Daoy (cell line): ENCODE measurements around the gene TAX1BP1. TPM values are rescaled to one million over a fixed set of nuclear protein-coding genes. Genes with fewer than 3 reads are reported as not detected.

Experiments used
- DNase-seq: peaks from one replicate; pipeline ENCODE4 v3.0.0-alpha.2; 2015; ENCODE audit warnings: low read depth
- total RNA-seq: library from RNA; depleted of rRNA; stranded (reverse); fragments of >200 nt; shearing (Covaris generic); gene quantifications from 2 replicates; pipeline ENCODE4 v1.2.3, GENCODE V29; 2014; rRNA removed

The TAX1BP1 gene
- total RNA-seq: 156 and 178 TPM in 2 replicates

- peak; percentile 99 for DNase-seq
Measured at GRCh38 chr7:27739909-27740448, at the start of gene TAX1BP1. TSS of gene TAX1BP1 (plus strand) at chr7:27740162. CDS start at chr7:27748525, 8,363 bp downstream.

- DNase-seq: no peak
Measured at GRCh38 chr7:27690649-27691048, 49.3 kb upstream of the TAX1BP1 start.

GRCh38 chr7:27693794-27694193, 46.2 kb upstream of the TAX1BP1 start:
- DNase-seq: no peak

- DNase-seq: no peak
Measured at GRCh38 chr7:27695096-27695495, 44.9 kb upstream of the TAX1BP1 start.

- peak; percentile 66 for DNase-seq
Measured at GRCh38 chr7:27697861-27698430, 42.0 kb upstream of the TAX1BP1 start.

GRCh38 chr7:27699751-27700150, 40.2 kb upstream of the TAX1BP1 start:
- no peak for DNase-seq

- no peak for DNase-seq
Measured at GRCh38 chr7:27700501-27700900, 39.5 kb upstream of the TAX1BP1 start.

GRCh38 chr7:27703181-27703580, 36.8 kb upstream of the TAX1BP1 start:
- no peak for DNase-seq

- DNase-seq: no peak
Measured at GRCh38 chr7:27704422-27705199, 35.4 kb upstream of the TAX1BP1 start.

GRCh38 chr7:27705200-27705594, 34.8 kb upstream of the TAX1BP1 start:
- no peak for DNase-seq

- no peak for DNase-seq
Measured at GRCh38 chr7:27708485-27708884, 31.5 kb upstream of the TAX1BP1 start.

- DNase-seq: peak; percentile 49
Measured at GRCh38 chr7:27709137-27710075, 30.6 kb upstream of the TAX1BP1 start.

GRCh38 chr7:27712217-27712616, 27.7 kb upstream of the TAX1BP1 start:
- no peak for DNase-seq

GRCh38 chr7:27714831-27715444, 25.0 kb upstream of the TAX1BP1 start:
- DNase-seq: peak; percentile 62

GRCh38 chr7:27723085-27723484, 16.9 kb upstream of the TAX1BP1 start:
- DNase-seq: peak; percentile 54

- DNase-seq: no peak
Measured at GRCh38 chr7:27727058-27727457, 12.9 kb upstream of the TAX1BP1 start.

GRCh38 chr7:27730112-27730511, 9.8 kb upstream of the TAX1BP1 start:
- DNase-seq: no peak

GRCh38 chr7:27734583-27734982, 5.4 kb upstream of the TAX1BP1 start:
- no peak for DNase-seq

- no peak for DNase-seq
Measured at GRCh38 chr7:27735165-27735564, 4.8 kb upstream of the TAX1BP1 start.

- no peak for DNase-seq
Measured at GRCh38 chr7:27735831-27736230, 4.1 kb upstream of the TAX1BP1 start.

- DNase-seq: no peak
Measured at GRCh38 chr7:27737178-27737577, 2.8 kb upstream of the TAX1BP1 start.

GRCh38 chr7:27737616-27738015, 2.3 kb upstream of the TAX1BP1 start:
- no peak for DNase-seq
